Osteocyte (in vitro differentiated cells): ENCODE measurements around the gene SUCLG1. TPM values are rescaled to one million over a fixed set of nuclear protein-coding genes. Genes with fewer than 3 reads are reported as not detected.

ENCODE experiments used
- DNase-seq: peaks from one replicate; pipeline ENCODE4 v3.0.0; 2021; ENCODE audit warnings: mixed read lengths; ENCODE audit not compliant: unreplicated experiment; ENCODE audit errors: extremely low spot score
- H3K27ac Mint-ChIP-seq: one replicate; pipeline ENCODE4 v1.8.0; 2021; ENCODE audit warnings: mild to moderate bottlenecking, mixed read lengths; ENCODE audit not compliant: unreplicated experiment
- H3K27me3 Mint-ChIP-seq: one replicate; pipeline ENCODE4 v1.8.0; 2021; ENCODE audit warnings: mixed read lengths; ENCODE audit not compliant: unreplicated experiment
- H3K36me3 Mint-ChIP-seq: one replicate; pipeline ENCODE4 v1.8.0; 2021; ENCODE audit warnings: mixed read lengths; ENCODE audit not compliant: unreplicated experiment
- H3K4me1 Mint-ChIP-seq: one replicate; pipeline ENCODE4 v1.8.0; 2021; ENCODE audit warnings: mixed read lengths; ENCODE audit not compliant: unreplicated experiment
- H3K4me3 Mint-ChIP-seq: one replicate; pipeline ENCODE4 v1.8.0; 2021; ENCODE audit warnings: mild to moderate bottlenecking, moderate library complexity, mixed read lengths; ENCODE audit not compliant: unreplicated experiment
- H3K9me3 Mint-ChIP-seq: one replicate; pipeline ENCODE4 v1.8.0; 2021; ENCODE audit warnings: mixed read lengths; ENCODE audit not compliant: unreplicated experiment
- CTCF ChIP-seq: fragments of 200-600 bp; sonication (generic); IDR thresholded peaks from 2 replicates; pipeline ENCODE4 v1.5.0; 2021; ENCODE audit warnings: antibody characterized with exemption, mild to moderate bottlenecking, moderate library complexity
- total RNA-seq: library from RNA; stranded (reverse); gene quantifications from 2 replicates; pipeline ENCODE4 v1.2.1, GENCODE V29; 2021

The SUCLG1 gene
- total RNA-seq, 1 donor from 2014 or later = 52.4 TPM

GRCh38 chr2:84441505-84441904, 17.6 kb downstream of the SUCLG1 start:
- Mint-ChIP-seq H3K36me3 (peaks cover 66% of the 10 kb centered on the region), H3K4me3 (no peak overlapping the region), H3K27ac (no peak overlapping the region), H3K27me3 (no peaks in the 10 kb centered on the region), H3K4me1 (no peaks in the 10 kb centered on the region), H3K9me3 (no peaks in the 10 kb centered on the region)
- TF ChIP-seq CTCF = no peak
- no peak for DNase-seq

DNA sequence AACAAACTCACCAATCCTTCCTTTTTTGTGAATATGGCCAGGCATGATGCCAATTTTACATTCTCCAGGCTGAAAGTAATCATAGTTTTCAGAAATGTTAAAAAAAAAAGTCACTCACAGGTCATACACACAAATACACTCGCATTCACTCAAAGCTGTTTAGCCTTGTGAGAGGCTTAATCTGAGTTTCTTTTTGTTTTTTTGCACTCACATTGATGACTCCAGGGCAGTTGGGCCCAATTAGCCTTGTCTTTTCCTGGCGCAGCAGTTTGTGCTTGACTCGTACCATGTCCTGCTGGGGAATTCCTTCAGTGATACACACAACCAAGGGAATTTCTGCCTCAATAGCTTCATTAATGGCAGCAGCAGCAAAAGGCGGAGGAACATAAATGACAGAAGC, 18.0 kb downstream of the SUCLG1 start:
- H3K4me3 Mint-ChIP-seq = no peak overlapping the region
- DNase-seq = no peak
- no peak overlapping the region for H3K27ac Mint-ChIP-seq
- no peaks in the 10 kb centered on the region for H3K4me1 Mint-ChIP-seq
- H3K27me3 Mint-ChIP-seq = no peaks in the 10 kb centered on the region
- no peaks in the 10 kb centered on the region for H3K9me3 Mint-ChIP-seq
- no peak for TF ChIP-seq CTCF
- peaks cover 63% of the 10 kb centered on the region for H3K36me3 Mint-ChIP-seq

DNA sequence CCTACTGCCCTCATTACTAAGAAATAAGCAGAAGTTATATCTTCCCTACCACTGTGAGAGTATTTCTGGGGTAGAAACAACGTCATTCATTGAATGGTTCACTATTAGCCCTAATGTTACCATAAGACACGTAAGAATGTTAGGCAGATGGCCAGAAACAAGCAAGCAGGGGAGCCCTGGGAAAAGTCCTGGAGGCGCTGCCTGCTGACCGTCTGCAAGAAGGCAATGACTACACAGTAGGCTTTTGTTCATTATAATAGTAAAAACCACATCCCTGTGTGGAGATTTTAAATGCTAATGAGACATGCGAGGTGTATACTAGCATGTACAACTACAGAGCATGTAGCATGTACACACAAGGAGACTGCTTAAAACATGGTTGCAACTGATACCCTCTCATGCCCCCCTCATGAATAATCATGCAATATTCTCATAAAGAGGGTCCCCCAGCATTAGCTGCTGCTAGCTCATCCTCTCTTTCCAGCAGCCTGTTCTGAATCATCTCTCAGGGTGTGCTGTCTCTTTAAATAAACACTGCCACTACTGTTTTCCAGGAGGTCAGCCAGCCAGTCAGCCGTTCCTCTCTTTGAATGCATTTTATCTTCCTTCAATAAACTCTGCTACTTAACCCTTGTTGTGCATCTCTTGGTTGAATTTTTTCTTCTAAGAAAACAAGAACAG, 23.6 kb downstream of the SUCLG1 start:
- H3K27ac Mint-ChIP-seq = no peak overlapping the region
- peaks cover 55% of the 10 kb centered on the region for H3K36me3 Mint-ChIP-seq
- no peak for TF ChIP-seq CTCF
- H3K27me3 Mint-ChIP-seq = no peaks in the 10 kb centered on the region
- no peaks in the 10 kb centered on the region for H3K9me3 Mint-ChIP-seq
- DNase-seq = no peak
- no peak overlapping the region for H3K4me3 Mint-ChIP-seq
- peaks cover 5% of the 10 kb centered on the region for H3K4me1 Mint-ChIP-seq

DNA sequence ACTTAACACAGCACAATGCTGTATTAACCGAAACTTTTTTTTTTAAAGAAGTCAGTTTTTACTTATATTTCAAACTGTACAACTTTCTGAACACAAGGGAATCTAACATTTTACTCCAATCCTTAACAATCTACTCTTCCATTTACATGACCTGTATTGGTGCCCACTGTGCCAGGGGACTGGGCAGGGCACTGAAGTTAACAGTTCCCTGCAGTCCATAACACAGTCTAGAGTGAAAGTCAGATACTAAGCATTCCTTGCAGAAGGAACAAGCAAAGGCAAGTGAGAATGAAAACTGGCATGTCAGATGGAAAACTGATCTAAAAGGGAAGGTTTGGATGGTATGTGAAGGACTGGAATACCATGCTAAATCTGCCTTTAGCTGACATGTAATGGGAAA, 29.8 kb downstream of the SUCLG1 start:
- H3K36me3 Mint-ChIP-seq = peaks cover 47% of the 10 kb centered on the region
- H3K9me3 Mint-ChIP-seq = no peaks in the 10 kb centered on the region
- H3K4me1 Mint-ChIP-seq = no peaks in the 10 kb centered on the region
- H3K4me3 Mint-ChIP-seq = no peak overlapping the region
- H3K27ac Mint-ChIP-seq = no peak overlapping the region
- H3K27me3 Mint-ChIP-seq = no peaks in the 10 kb centered on the region
- no peak for DNase-seq
- TF ChIP-seq CTCF = no peak

DNA sequence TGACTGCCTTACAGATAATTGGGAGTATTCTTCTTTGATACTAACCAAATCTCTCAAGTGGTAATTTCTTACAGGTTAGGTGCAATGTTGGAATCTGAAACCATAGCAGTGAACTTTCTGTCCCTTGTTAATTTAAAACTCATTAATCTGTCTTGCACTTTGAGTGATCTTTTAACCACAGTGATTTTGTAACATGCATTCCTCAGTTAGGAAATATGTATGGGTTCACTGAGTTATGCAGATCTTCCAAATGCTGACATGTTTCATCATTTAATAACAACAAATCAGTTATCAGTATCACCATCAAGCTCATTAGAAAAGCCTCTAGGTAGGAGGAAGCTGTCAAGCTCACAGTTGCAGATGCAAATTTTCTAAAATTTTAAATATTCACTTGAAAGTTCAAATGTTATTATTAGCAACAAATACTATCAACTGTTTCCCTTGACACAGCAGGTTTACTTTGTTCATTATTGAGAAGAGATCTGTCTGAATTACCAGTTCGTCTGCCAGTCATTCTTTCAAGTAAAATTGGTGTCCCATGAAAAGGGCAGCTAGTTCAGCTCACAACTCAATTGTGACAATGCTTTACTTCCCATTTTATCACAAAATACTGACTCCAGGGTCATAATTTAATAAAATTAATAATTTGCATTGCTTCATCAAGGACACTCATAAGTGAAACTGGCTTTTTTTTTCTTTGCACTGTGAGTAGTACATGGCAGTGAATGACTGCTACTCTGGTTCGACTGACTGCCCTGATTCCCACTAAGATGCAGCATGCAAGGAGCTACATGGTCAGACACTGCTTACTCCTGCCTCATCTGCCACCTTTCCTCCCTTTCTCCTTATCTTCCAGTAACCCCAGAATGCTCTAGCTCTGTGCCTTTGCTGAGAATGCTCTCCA, 31.6 kb downstream of the SUCLG1 start:
- Mint-ChIP-seq H3K4me3 (no peak overlapping the region), H3K27me3 (no peaks in the 10 kb centered on the region), H3K4me1 (no peaks in the 10 kb centered on the region), H3K27ac (no peak overlapping the region), H3K36me3 (peaks cover 52% of the 10 kb centered on the region), H3K9me3 (no peaks in the 10 kb centered on the region)
- no peak for TF ChIP-seq CTCF
- no peak for DNase-seq
